Body of pancreas (tissue), 4 donors: ENCODE results near the gene PIGW. TPM values are rescaled to one million over a fixed set of nuclear protein-coding genes. Genes with fewer than 3 reads are reported as not detected.

Experiments
- ATAC-seq: fragments of 150-250 bp; one replicate; pipeline ENCODE4 v1.9.1; 2016
- DNase-seq, 4 donors: peaks; one replicate each; pipeline ENCODE4 v3.0.0-alpha.2; 2019
- H3K27ac ChIP-seq, 4 donors: fragments of 200-600 bp; sonication (generic); 1 replicate in 3 of 4; 2 replicates in 1 of 4; pipeline versions ENCODE4 v1.5.1 to v1.6.1; 2016 to 2019; ENCODE audit warnings: mild to moderate bottlenecking in 1 of 4, mixed read lengths in 1 of 4, moderate library complexity in 1 of 4
- H3K27me3 ChIP-seq, 2 donors: fragments of 200-600 bp; sonication (generic); one replicate each; pipeline ENCODE4 v1.6.0; 2016; ENCODE audit warnings: mild to moderate bottlenecking in 1 of 2
- H3K36me3 ChIP-seq, 2 donors: fragments of 200-600 bp; sonication (generic); replicated peaks in 1 of 2; 2 replicates each; pipeline ENCODE4 v1.5.1; 2016; ENCODE audit warnings: low read depth in 2 of 2; ENCODE audit not compliant: insufficient read depth in 1 of 2
- H3K4me1 ChIP-seq: fragments of 200-600 bp; sonication (generic); one replicate; pipeline ENCODE4 v1.6.0; 2016
- H3K4me3 ChIP-seq, 2 donors: fragments of 200-600 bp; sonication (generic); 1 replicate in 1 of 2; 2 replicates in 1 of 2; pipeline ENCODE4 v1.5.1; 2016 to 2019
- H3K9me3 ChIP-seq, 3 donors: fragments of 200-600 bp; sonication (generic); 1 replicate in 2 of 3; 2 replicates in 1 of 3; pipeline ENCODE4 v1.5.1; 2016
- POLR2A ChIP-seq, 3 donors: fragments of 450-650 bp; IDR thresholded peaks; one replicate each; pipeline ENCODE4 v1.6.1; 2016; ENCODE audit warnings: antibody characterized with exemption in 3 of 3, mild to moderate bottlenecking in 2 of 3
- WGBS, 2 donors: methylation state at CpG; one replicate each; pipeline ENCODE4 v1.1.5; 2017; 5-methylcytosine and 5-hydroxymethylcytosine counted together
- intact Hi-C: fragments of 100-400 bp; cut with DNase I; formaldehyde crosslinking; loops from one replicate; pipeline ENCODE4 v1.15.1; 2023
- total RNA-seq, 2 donors: library from RNA; depleted of rRNA; stranded (reverse); fragments of >200 nt; gene quantifications; one replicate each; pipeline ENCODE4 v1.1.0, GENCODE V29; 2016
- TF ChIP-seq, protein P1 (sequence below), 7 experiments: fragments of 450-650 bp in 4 of 7; fragments of 200-600 bp in 3 of 7; sonication (generic) in 3 of 7; IDR thresholded peaks; one replicate each; pipeline ENCODE4 v1.5.1; 2016 to 2019; ENCODE audit warnings: antibody characterized with exemption in 7 of 7

The PIGW gene
- total RNA-seq, 2 donors from 2014 or later = 2.6 TPM

DNA sequence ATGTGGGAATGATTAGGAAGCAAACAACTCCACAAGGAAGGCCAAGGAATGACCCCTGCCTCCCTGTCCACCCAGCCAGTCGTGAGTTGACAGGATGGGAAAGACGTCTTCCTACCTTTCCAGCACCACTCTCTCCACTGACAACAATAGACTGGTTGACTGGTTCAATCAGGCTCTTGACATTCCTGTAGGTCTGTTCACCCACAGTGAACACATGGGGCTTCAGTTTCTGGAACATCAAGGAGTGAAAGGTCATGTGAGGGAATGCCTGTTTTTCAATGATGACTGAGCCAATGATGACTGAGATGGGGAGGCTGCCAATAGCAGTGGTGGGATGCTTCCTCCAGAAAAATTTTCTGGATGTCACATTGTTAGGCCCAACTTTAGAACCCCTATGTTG is 9.7 kb upstream of the PIGW start:
- 78 to 91% methylated on average over 2 of the region's 2 CpGs for WGBS, 2 donors
- no peaks in the 10 kb centered on the region for H3K27me3 ChIP-seq
- peaks cover 0 to 14% of the 10 kb centered on the region in 2 donors for H3K36me3 ChIP-seq
- no peaks in the 10 kb centered on the region for H3K4me1 ChIP-seq
- no peak overlapping the region for H3K4me3 ChIP-seq
- no peak for TF ChIP-seq POLR2A (IDR thresholded peaks at IDR 0.05)
- TF ChIP-seq, protein P1, sequence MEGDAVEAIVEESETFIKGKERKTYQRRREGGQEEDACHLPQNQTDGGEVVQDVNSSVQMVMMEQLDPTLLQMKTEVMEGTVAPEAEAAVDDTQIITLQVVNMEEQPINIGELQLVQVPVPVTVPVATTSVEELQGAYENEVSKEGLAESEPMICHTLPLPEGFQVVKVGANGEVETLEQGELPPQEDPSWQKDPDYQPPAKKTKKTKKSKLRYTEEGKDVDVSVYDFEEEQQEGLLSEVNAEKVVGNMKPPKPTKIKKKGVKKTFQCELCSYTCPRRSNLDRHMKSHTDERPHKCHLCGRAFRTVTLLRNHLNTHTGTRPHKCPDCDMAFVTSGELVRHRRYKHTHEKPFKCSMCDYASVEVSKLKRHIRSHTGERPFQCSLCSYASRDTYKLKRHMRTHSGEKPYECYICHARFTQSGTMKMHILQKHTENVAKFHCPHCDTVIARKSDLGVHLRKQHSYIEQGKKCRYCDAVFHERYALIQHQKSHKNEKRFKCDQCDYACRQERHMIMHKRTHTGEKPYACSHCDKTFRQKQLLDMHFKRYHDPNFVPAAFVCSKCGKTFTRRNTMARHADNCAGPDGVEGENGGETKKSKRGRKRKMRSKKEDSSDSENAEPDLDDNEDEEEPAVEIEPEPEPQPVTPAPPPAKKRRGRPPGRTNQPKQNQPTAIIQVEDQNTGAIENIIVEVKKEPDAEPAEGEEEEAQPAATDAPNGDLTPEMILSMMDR (IDR thresholded peaks at IDR 0.05) = no peak
- DNase-seq = no peak
- no peak overlapping the region for H3K27ac ChIP-seq
- no peak for ATAC-seq
- no peaks in the 10 kb centered on the region for H3K9me3 ChIP-seq
- intact Hi-C loops = no loop called here

DNA sequence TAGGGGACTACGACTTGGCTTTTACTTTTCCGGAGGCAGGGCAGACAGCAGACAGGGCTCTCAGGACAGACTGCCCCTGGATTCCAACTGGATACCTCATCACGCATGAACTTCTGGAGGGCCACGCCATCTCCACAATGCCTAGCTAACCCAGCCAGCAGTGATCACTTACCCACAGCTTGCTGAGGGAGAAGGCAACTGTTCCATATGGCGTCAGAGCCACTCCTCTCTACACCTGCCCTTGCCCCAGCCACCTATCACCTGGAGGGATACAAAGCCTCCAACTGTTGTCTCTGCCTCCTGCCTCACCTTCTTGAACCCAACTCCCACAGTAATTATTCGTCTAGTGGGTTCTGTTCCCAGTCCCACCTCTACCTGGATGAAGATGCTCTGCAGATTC is 8.9 kb upstream of the PIGW start:
- 97 to 98% methylated on average over 6 of the region's 6 CpGs for WGBS, 2 donors
- no peak for ATAC-seq
- TF ChIP-seq POLR2A (IDR thresholded peaks at IDR 0.05) = no peak
- TF ChIP-seq, protein P1 (IDR thresholded peaks at IDR 0.05) = no peak

DNA sequence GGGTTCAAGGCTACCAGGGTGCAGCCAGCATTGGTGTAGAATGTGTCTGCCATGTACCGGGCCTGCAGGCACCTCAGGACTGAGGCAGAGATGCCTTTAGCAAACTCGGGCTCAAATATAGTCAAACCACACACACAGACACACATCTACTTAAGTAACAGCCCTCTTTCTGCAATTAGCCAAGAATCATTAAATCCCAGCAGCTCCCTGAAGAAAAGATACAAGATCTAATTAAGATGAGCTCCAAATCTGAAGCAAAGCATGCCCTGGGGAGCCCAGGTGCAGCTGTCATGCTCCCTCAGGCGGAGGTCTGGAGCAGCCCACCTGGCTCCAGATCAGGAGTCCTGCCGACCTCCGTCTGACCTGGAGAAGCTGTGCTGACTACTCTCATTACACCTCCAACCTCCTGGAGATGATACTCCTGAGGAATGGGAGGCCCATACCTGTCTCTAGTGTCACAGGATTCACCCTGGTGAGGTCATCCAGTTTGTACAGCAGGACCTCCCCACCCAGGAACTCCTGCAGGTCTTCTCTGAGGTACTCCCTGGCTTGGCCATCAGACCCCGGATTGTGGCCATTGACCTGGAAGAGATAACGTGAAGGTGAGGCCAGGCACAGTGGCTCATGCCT is 7.1 kb upstream of the PIGW start:
- 84 to 86% methylated on average over 4 to 7 of the region's 7 CpGs for WGBS, 2 donors
- H3K36me3 ChIP-seq = peaks cover 0 to 14% of the 10 kb centered on the region in 2 donors
- H3K4me3 ChIP-seq = no peak overlapping the region

More for the DNA sequence above, 8.9 kb upstream of the PIGW start:
- Histone ChIP-seq H3K27ac (no peak overlapping the region), H3K9me3 (no peaks in the 10 kb centered on the region), H3K4me1 (no peaks in the 10 kb centered on the region), H3K4me3 (no peak overlapping the region), H3K27me3 (no peaks in the 10 kb centered on the region), H3K36me3 (peaks cover 0 to 14% of the 10 kb centered on the region in 2 donors)
- intact Hi-C loops = no loop called here
- no peak for DNase-seq

DNA sequence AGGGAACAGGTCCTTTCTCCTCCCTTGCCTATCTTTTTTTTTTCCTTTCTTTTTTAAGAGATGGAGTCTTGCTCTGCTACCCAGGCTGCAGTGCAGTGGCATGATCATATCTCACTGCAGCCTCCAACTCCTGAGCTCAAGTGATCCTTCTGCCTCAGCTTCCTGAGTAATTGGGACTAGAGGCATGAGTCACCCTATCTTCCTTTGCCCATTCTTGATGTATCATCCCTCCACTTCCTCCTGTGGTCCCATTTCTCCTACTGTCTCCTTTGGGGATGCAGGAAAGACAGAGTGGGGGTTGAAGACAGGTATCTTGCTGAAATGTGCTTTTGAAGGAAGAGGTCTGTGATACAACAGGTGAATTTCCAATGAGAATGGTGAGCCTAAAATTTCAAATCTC is 5.7 kb upstream of the PIGW start:
- intact Hi-C loops = no loop called here
- H3K4me1 ChIP-seq = peaks cover 8% of the 10 kb centered on the region
- ATAC-seq (no peak), DNase-seq (no peak)
- no peaks in the 10 kb centered on the region for H3K9me3 ChIP-seq
- no peaks in the 10 kb centered on the region for H3K27me3 ChIP-seq
- H3K27ac ChIP-seq = no peak overlapping the region
- TF ChIP-seq POLR2A (IDR thresholded peaks at IDR 0.05) = no peak
- TF ChIP-seq, protein P1 (IDR thresholded peaks at IDR 0.05) = no peak
- peaks cover 0 to 12% of the 10 kb centered on the region in 2 donors for H3K36me3 ChIP-seq
- no peak overlapping the region for H3K4me3 ChIP-seq

More for the DNA sequence above, 7.1 kb upstream of the PIGW start:
- Histone ChIP-seq H3K4me1 (no peaks in the 10 kb centered on the region), H3K27ac (no peak overlapping the region), H3K9me3 (no peaks in the 10 kb centered on the region), H3K27me3 (no peaks in the 10 kb centered on the region)
- TF ChIP-seq, protein P1 (IDR thresholded peaks at IDR 0.05) = no peak
- ATAC-seq = no peak
- DNase-seq = no peak
- intact Hi-C loops = no loop called here

DNA sequence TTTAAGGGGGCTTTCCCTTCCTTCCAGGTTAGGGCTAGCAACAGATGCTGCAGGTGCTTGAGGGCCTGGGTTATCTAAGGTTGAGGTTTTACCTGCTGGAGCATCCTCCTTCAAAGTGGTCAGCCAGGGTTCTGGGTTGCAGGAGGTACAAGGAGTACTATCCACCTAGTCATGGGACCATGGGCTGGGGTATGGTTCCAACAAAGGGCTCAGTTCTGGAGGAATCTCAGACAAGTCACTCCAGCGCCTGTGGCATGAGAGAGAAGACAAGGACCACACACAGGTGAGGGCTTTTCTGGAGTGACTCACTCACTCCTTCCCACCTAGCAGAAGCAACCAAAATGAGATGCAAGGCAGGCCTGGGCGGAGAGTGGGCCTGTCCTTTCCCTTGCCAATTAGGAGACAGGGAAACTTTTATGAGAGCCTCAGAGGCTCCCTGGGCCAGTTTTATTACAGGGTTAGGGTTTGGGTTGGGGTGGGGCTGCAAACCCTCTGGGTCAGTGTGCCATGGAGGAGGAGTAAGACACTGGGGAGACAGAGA is 2.3 kb upstream of the PIGW start:
- no peak for ATAC-seq
- Histone ChIP-seq H3K4me3 (no peak overlapping the region), H3K27me3 (no peaks in the 10 kb centered on the region), H3K27ac (no peak overlapping the region), H3K9me3 (no peaks in the 10 kb centered on the region), H3K4me1 (peaks cover 10% of the 10 kb centered on the region), H3K36me3 (peaks cover 0 to 2% of the 10 kb centered on the region in 2 donors)
- intact Hi-C loops = no loop called here
- WGBS, 2 donors = 92 to 100% methylated on average over 2 of the region's 2 CpGs
- TF ChIP-seq, protein P1 (IDR thresholded peaks at IDR 0.05) = no peak
- no peak for TF ChIP-seq POLR2A (IDR thresholded peaks at IDR 0.05)
- no peak for DNase-seq
